Activated CD4-positive, alpha-beta T cell treated with anti-CD3 and anti-CD28 coated beads, Interleukin-2, amount 50 U/mL, for 24 hours (primary cell): ENCODE results near the gene ZCRB1.
"Not testable (repeated sequence)": the region's sequence is repeated elsewhere in the genome, so short reads cannot be mapped to it uniquely, and the experiment has no call there.

Source experiments
- DNase-seq, 2 donors: peaks; one replicate each; pipeline ENCODE4 v3.0.0-alpha.2; 2020; ENCODE audit warnings: low read depth in 1 of 2, low spot score in 1 of 2

The ZCRB1 gene

DNA sequence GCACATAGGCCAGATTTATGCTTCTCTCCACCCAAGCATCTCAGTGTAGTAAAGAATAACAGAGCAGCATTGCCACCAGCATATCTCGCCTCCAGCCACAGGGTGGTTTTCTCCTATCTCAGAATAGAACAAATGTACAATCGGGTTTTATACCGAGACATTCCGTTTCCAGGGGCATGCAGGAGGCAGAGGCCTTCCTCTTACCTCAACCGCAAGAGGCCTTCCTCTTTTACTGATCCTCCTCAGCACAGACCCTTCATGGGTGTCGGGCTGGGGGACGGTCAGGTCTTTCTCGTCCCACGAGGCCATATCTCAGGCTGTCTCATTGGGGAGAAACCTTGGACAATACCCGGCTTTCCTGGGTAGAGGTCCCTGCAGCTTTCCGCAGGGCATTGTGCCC lies 4.2 kb upstream of the ZCRB1 start:
- not testable (repeated sequence) for DNase-seq

DNA sequence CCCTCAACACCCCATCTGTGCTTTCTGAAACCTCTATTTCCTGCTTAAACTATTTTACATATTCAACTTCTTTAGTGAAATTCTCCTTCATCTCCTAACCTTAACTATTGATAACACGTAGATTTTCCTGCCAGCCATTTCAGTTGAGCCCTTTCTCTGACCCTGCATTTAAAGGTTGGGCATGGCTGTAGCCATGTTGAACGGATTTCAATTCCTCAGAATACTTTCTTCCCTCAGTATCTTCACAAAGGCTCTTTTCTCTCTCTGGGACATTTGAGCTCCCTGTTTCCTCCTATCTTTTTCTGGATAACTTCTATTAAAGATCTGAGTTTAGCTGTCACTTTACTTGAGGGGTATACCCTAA lies 1.3 kb upstream of the ZCRB1 start:
- no peak for DNase-seq

DNA sequence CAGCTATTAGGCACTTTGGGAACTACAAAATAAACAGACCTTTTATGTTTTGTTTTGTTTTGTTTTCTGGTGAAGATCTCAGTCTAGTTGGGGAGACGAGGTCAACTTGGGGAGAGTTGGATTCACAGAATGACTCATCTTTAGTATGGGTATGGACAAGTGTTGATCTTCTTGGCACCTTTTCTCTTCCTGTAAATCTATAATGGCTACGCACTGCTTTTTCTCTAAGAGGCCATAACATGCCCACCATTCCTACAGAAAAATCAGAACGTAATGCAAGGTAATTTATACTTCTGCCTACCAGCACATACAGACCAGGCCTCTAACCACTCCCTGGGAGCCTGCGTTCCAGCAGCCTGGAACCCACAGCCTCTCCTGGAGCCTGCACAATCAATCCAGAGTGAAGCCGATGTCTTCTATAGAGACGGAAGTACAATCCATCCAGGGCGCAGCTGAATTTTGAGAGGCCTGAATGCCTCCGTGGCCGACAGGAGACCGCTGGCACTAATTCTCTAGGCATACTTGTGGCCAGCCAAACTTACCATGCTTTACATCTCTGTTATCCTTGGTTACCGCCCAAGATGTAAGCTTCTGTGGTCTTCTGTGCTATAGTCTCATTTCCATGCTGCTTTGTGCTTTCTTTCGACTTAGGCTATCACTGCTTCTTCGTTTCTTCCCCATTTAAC lies 790 bp upstream of the ZCRB1 start:
- DNase-seq, result peak in 1 of 2 donors; percentile 1

- no peak for DNase-seq
Measured at GRCh38 chr12:42325326-42325652, 605 bp downstream of the ZCRB1 start.

DNA sequence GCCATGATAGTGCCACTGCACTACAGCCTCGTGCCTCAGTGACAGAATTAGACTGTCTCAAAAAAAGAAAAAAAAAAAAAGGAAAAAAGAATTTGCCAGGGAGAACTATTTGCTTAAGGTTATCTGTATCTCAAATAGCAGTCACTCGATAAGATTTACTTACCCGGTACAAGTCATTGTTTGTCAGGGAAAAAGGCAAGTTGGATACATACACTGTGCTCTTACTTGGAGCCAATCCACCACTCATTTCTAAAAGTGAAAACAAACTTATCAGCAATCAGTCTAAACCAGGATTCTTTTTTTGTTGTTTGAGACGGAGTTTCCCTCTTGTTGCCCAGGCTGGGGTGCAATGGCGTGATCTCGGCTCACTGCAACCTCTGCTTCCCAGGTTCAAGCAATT lies 2.0 kb downstream of the ZCRB1 start:
- no peak for DNase-seq

GRCh38 chr12:42322567-42322966 lies 3.3 kb downstream of the ZCRB1 start:
- DNase-seq, result no peak

GRCh38 chr12:42320796-42321195 lies 5.1 kb downstream of the ZCRB1 start:
- DNase-seq, result no peak

DNA sequence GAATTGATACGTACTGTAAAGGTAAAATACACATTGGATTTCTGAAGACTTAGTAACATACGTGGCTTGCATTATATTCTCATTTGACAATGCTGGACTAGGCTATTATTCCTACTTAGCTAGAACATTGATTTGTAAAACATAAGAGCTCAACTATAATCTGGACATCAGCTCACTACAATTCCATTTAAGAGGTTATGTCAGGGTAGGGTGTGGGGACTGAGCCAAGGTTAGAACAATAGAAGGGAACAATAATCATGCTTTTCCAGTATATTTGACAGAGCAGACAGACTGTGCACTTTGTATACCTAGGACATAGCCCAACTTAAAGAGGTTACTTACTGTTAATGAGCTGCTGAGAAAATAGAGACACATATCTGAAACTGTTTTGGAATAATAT lies 10.8 kb downstream of the ZCRB1 start:
- no peak for DNase-seq

DNA sequence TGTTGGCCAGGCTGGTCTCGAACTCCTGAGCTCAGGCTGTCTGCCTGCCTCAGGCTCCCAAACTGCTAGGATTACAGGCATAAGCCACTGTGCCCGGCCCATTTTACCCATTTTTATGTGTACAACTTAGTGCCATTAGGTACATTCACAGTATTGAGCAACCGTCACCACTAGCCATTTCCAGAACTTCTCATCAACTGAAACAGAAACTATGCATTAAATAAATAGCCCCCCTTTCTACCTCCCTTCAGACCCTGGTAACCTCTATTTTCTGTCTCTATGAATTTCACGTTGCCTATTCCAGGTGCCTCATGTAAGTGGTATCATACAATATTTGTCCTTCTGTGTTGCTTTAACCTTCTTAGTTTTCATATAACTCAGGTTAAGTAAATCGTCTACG lies 15.9 kb downstream of the ZCRB1 start:
- no peak for DNase-seq

GRCh38 chr12:42308390-42308789 lies 17.5 kb downstream of the ZCRB1 start:
- DNase-seq, result no peak

DNA sequence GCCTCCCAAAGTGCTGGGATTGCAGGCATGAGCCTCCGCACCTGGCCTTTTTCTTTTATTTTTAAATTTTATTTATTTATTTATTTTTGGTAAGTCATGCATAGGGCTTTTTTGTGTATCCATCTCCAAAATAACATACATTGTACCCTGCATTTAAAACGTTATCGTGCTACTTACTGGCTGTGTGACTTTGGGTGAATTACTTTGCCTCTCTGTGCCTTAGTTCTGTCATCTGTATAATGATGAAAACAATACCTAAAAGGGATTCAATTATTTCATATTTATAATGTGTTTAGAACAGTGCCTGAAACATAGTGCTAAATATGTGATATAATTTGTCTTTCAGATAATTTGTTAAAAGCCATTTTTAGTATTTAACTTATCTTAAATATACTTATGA lies 19.6 kb downstream of the ZCRB1 start:
- DNase-seq, result no peak

GRCh38 chr12:42299392-42300308 lies 26.2 kb downstream of the ZCRB1 start:
- DNase-seq, result peak; percentile 16 to 69

DNA sequence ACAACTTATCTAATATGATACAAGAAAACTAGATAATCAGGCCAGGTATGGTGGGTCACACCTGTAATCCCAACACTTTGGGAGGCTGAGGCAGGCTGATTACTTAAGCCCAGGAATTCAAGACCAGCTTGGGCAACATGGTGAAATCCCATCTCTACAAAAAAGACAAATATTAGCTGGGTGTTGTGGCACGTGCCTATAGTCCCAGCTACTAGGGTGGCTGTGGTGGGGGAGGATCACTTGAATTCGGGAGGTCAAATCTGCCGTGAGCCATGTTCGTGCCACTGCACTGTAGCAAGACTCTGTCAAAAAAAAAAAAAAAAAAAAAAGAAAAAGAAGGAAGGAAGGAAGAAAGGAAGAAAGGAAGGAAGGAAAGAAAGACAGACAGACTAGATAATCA lies 27.0 kb downstream of the ZCRB1 start:
- no peak for DNase-seq

DNA sequence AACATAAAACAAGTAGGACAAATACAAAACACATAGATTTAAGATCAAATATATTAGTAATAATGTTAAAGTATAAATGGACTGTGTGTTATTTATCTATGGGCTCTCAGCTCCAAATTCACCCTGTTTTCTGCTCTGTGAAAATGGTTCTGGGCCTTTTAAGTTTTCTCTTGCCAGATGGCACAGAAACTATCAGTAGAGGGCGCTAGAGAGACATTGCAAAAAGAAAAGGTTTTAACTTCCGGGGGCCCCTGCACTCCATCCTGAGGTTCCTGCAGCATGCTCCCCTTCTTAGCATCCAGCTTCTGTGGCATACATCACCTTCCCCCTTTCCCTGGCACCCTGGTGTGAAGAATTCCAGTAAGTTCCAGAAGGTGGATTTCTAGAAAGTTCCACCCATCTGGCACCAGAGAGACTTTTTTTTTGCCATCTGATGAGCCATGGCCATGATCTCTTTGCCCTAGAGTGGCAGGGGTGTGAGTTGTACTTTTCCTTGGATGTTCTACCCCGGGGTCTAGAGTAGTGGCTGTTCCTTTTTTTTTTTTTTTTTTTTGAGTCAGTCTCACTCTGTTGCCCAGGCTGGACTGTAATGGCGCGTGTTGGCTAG lies 29.3 kb downstream of the ZCRB1 start:
- DNase-seq, result no peak

DNA sequence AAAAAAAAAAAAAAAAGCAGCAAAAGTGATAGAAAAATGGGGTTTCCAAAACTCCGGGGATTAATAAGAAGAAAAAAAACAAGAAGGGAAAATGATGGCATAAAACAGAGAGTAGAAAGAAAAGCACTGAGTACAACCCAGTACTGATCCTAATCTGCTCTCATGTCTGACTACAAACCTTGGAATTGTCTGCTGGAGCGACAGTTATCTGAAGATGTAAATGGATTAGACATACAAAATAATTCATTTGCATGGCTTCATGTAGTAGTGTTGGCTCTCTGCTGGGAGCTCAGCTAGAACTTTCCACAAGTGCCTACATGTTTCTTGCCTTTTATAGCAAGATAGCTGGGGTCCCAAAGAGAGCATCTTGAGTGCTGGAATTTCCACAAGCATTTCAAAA lies 34.2 kb downstream of the ZCRB1 start:
- DNase-seq, result no peak

- no peak for DNase-seq
Measured at GRCh38 chr12:42288544-42288943, 37.4 kb downstream of the ZCRB1 start.

DNA sequence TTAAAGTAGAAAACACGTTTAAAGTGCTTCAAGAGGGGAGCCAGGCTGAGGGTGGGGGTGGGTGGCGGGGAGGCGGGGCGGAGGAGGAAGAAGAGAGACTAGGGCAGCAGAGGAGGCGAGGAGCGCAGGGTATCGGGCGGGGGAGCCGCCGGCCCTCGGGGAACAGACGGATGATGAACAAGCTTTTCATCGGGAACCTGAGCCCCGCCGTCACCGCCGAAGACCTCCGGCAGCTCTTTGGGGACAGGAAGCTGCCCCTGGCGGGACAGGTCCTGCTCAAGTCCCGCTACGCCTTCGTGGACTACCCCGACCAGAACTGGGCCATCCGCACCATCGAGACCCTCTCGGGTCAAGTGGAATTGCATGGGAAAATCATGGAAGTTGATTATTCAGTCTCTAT lies 39.2 kb downstream of the ZCRB1 start:
- no peak for DNase-seq

- no peak for DNase-seq
Measured at GRCh38 chr12:42285431-42285830, 40.5 kb downstream of the ZCRB1 start.

- DNase-seq, result no peak
Measured at GRCh38 chr12:42284876-42285275, 41.0 kb downstream of the ZCRB1 start.

DNA sequence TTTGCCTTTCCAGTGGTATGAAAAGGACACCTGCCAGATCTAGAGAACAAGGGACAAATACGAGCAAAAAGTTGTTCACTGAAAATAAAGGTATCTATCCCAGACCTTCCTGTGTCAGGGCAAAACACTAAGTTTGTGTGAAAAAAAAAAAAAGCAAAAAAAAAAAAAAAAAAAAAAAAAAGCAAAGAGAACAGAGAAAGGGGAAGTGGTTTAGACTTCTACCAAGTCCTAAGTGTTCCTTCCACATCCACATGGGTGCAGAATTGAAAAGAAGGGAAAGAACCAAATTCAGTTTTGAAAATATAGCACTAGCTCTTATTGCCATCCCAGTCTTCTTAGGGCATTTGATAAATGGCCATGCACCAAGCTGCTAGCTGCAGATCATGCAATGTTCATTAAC lies 41.7 kb downstream of the ZCRB1 start:
- DNase-seq, result no peak

DNA sequence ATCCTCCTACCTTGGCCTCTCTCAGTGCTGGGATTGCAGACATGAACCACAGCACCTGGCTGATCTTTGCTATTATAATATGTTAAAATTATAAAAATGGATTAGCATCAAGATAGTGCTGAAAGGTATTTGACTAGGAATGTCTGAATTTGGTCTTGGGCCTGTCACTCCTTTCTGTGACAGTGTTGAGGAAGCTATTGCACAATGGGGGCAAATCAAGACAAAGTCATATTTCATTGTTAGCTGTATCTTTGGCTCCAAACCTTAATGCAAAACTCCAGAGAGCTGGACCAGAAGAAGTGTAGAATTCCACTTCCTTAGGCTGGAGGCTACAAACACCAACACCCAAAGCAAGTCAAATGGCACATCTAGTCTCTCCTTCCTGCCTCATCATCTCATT lies 42.2 kb downstream of the ZCRB1 start:
- no peak for DNase-seq

DNA sequence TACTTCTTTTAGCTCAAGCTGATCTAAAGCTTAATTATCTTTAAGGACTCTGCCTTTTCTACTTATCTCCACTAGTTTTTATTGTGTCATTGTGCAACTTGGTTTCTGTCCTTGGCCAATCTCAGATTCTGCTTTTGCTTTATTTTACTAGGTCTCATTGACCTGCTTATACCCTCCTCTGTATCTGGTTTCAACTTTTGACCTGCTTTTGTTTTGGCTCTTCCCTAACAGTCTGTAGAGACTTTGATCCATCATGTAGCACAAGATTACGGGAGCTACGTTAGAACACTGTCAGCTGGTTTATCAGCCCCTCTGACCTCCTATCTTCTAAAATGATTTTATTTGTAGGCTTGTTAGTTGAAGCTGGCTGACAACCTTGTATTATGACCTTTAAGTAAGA lies 43.6 kb downstream of the ZCRB1 start:
- no peak for DNase-seq
